ENCODE data around the gene HNF4A. TPM values are rescaled to one million over a fixed set of nuclear protein-coding genes. Genes with fewer than 3 reads are reported as not detected.
"Not testable (repeated sequence)": the region's sequence is repeated elsewhere in the genome, so short reads cannot be mapped to it uniquely, and the experiment has no call there.

The HNF4A gene
- not detected for total RNA-seq

DNA sequence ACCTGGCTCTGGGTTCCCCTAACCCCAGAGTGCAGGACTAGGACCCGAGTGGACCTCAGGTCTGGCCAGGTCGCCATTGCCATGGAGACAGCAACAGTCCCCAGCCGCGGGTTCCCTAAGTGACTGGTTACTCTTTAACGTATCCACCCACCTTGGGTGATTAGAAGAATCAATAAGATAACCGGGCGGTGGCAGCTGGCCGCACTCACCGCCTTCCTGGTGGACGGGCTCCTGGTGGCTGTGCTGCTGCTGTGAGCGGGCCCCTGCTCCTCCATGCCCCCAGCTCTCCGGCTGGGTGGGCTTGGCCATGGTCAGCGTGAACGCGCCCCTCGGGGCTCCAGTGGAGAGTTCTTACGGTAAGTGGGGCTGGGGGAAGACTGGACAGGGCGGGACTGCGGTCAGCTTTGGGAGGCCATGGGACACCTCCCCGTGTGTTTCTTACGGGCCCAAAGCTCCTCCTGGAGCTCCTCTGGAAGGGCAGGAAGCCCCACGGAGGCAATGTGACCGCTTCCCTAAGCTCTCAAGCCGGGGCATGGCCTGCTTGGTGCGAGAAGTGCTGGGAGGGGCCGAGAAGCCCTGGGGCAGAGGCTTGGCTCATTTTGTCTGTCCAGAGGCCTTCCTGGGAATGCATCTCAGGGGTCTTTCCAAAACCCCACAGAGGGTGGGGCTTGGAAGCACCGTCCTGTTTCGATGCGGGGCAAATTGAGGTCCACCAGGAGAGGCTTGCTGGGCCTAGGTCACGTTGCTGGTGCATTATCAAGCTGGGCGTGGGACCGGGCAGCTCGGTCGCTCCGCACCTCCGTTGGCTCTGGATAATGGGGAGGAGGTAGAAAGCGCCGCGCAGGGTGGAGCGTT is at the start of gene HNF4A:
Gene HNF4A (plus strand): TSS at position 202 of the 855 bp plus-strand sequence. CDS start 106 bp downstream, at position 308.
- Mint-ChIP-seq H3K36me3 (no peaks in the 10 kb centered on the region), H3K9me3 (no peaks in the 10 kb centered on the region), H3K27ac (no peak within 1 kb of the TSS)
- ATAC-seq (no peak), DNase-seq (ENCODE audit: low spot score in 2 of 2) (no peak)

DNA sequence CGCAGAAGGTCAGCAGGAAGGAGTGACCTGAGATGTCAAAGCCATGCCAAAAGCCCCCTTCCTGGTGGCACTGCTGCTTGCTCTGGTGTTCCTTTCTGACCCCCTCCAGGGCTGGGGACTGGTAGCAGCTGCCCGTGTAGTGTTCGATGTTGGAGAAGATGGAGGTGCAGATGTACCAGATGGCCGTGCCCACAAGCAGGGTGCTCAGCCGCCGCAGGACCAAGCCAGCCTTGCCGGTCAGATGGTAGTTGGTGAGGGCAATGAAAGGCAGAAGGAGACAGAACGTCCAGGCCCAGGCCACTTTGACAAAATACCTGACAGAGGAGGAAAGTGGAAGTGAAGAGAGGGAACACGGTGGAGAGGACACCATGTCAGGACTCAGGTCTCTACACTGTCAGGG is 48.6 kb upstream of the HNF4A start:
- no peaks in the 10 kb centered on the region for H3K9me3 Mint-ChIP-seq
- no peak for ATAC-seq
- no peak overlapping the region for H3K27ac Mint-ChIP-seq
- H3K36me3 Mint-ChIP-seq = peaks cover 0 to 12% of the 10 kb centered on the region in 2 donors
- no peak for DNase-seq (ENCODE audit: low spot score in 2 of 2)

DNA sequence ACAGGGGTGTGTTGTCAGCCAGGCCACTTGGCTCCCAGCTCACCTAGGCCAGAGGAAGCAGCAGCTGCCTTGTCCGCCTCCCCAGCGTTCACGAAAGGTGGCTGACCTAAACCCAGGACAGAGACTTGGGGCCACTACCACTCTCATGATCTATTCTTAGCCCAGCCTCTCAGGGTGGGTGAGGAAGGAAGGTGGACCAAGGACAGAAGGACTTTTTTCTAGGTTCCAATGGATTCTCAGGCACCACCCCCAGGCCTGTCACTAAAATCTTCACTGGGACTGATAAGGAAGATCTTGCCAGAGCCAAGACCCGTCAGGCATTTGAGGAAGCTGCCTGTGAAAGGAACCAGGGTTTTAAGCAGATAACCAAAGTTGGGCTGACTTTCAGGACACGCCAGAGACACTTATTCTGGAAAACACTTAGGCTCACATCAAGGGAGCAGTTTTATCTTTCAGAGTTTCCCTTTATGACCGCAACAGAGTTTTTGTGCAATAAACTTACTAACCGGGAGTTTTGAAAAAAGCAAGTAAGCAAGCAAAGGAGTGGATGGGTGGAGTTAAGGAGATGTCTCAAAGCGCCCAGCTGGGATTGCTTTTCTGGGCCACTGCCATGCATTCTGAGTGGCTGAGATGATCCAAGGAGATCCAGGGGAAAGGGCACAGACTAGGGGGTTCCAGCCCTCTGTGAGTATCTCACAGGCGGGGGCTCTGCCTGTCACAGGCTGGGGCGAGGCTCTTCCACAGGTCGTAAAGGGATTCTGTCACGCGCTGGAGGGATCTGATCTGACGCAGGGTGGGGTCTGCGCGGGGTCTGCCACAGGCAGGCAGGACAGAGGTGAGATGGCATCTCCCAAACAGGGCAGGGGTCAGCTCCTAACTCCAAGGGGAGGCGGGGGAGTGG is 45.5 kb upstream of the HNF4A start:
- no peak for ATAC-seq
- H3K36me3 Mint-ChIP-seq = peaks cover 0 to 12% of the 10 kb centered on the region in 2 donors
- H3K27ac Mint-ChIP-seq = peak overlapping the region; percentile 92 to 96
- DNase-seq (ENCODE audit: low spot score in 2 of 2) = no peak
- no peaks in the 10 kb centered on the region for H3K9me3 Mint-ChIP-seq

DNA sequence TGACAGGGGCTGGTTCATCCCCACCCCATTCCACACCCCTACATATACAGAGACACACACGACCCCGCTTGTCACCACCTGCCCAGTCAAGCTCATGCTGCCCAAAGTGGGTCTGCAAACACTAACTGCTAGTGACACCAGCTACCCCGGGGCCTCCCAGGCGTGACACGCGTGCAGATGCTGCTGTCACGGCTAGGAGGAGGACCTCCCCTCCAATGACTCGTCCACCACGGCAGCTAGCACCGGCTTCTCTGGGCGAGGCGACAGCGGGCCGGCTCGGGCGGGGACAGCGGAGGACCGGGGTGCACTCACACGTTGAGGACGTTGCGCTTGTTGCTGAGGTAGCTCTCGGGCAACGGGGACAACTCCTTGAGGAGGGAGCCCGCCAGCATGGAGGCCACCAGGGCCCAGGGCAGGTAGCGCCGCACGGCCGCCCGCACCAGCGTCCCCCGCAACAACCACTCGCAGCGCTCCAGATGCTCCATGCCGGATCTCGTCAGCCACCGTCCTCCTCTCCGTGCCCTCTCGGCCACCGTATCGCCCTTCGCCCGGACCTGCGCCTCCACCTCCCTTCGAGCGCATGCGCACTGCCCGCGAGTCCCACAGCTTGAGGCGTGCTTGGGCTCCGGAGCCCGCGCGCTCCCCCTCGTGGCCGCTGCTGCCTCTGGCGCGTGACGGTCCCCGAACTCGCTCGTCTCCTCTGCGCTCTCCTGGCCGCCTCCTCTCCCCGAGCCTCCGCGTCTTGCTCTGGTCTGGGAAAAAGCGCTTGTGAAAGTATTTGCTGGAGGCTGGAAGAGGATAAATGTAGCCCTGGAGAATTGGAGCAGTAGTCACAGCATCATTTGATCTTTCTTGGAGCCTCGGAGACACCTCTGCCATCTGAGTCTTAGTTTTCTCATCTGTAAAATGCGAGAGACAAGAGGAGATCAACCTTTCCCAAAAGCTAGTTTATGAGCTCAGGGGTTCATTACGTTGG is 44.5 kb upstream of the HNF4A start, which contains the start of gene FITM2:
Gene FITM2 (minus strand): TSS at position 539 of the 976 bp plus-strand sequence. CDS start 54 bp downstream, at position 485.
- peaks cover 0 to 12% of the 10 kb centered on the region in 2 donors for H3K36me3 Mint-ChIP-seq
- H3K27ac Mint-ChIP-seq = peak within 1 kb of the TSS; percentile 92 to 96
- DNase-seq (ENCODE audit: low spot score in 2 of 2) = peak; percentile 97 to 99
- H3K9me3 Mint-ChIP-seq = no peaks in the 10 kb centered on the region
- peak; percentile 91 to 94 for ATAC-seq

DNA sequence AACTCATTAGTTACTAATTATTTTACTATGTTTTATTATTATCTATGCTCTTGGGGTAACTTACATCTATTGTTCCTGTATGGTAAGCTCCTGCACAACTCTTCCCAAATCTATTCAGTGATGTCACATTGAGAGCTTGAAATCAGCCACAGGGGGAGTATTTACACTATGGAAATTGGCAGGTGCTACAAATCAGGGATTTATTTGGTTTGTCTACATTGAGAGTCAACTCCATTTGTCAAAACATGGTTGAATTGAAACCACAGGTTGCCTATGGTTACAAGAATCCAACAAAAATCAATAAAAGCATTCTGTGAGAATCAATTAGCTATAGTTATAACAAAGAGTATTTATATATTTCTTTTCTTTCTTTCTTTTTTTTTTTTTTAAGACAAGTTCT is 40.6 kb upstream of the HNF4A start:
- DNase-seq (ENCODE audit: low spot score in 2 of 2) (no peak), ATAC-seq (no peak)
- H3K36me3 Mint-ChIP-seq = peaks cover 0 to 8% of the 10 kb centered on the region in 2 donors
- no peaks in the 10 kb centered on the region for H3K9me3 Mint-ChIP-seq
- no peak overlapping the region for H3K27ac Mint-ChIP-seq

DNA sequence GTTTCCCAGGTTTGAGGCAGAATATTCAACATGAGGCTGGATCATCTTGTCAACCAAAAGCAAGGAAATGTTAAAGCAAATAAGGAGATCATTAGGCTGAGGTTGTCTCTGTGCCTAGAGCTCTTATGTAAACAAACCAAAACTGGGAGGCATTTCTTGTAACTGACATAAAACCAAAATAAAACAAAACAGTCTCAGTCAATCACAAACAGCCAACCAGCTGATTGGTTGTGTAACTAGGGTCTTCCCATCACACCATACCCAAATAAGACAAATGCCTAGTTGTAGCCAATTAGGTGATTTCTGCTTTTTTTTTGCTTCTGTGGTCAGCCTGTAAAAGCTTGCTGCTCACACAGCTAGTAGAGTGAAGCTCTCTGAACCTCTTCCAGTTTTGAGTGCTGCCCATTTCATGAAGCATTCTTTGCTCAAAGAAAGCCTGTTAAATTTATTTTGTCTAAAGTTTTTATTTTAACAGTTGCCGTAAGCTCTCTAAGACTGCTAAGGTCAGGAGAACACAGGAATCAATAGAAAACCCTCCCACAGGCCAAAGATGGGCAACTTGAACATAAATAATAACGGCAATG is 35.6 kb upstream of the HNF4A start:
- DNase-seq (ENCODE audit: low spot score in 2 of 2) (no peak), ATAC-seq (no peak)
- Mint-ChIP-seq H3K27ac (no peak overlapping the region), H3K36me3 (no peaks in the 10 kb centered on the region), H3K9me3 (no peaks in the 10 kb centered on the region)

DNA sequence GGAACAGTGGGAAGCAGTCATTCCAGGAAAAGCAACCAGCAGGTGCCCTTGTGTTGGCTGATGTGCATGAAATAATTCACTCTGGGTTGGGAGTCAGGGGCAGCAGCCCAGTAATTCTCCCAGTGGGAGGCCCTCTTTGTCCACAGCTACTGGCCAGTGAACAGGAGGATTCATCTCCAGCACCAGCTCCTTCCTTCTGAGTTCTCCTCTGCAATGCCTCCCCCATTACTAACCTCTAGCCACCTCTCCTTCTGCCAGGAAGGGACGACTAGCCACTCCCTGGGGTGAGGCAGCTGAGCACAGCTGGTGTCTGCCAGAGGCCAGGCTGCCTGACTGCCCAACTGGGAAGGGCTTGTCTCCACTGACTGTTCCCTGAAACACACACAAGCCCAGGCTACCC is 31.2 kb upstream of the HNF4A start:
- Mint-ChIP-seq H3K36me3 (no peaks in the 10 kb centered on the region), H3K9me3 (no peaks in the 10 kb centered on the region), H3K27ac (no peak overlapping the region)
- ATAC-seq (no peak), DNase-seq (ENCODE audit: low spot score in 2 of 2) (no peak)

DNA sequence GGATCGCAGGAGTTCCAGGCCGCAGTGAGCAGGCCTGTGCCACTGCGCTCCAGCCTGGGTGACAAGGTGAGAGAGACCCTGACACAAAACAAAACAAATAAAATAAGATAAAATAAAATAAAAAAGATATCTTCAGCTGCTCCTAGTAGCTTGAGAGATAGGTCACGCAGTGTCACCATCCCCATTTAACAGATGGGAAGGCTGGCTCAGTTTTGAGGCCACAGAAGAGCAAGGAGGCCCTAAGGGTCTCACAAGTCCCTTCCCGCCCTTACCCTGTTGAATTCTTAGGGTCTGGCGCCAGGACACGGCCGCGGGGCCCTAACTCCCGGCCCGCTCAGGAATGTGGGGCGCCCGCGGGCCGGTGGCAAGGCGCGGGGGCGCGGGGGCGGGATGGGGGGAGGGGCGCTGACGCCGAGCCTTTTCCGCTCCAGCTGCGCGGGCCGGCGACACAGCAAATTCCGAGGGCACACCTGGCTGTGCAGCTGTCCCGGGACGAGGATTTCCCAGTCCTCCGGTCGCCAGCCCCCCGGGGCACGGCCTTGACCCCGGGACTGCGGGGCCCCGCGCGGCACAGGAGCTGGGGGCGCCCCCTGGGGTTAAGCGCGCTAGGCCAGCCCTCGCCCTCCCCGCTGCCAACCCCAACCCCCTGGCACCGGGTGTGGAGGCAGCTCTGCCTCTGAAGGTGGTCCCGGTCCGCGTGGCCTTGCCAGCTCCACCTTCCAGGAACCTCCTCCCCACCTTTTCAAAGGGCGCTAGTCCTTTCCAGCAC is 28.9 kb upstream of the HNF4A start:
- ATAC-seq (peak; percentile 71 to 72), DNase-seq (ENCODE audit: low spot score in 2 of 2) (peak in 1 of 2 donors; percentile 21)
- Mint-ChIP-seq H3K36me3 (no peaks in the 10 kb centered on the region), H3K9me3 (no peaks in the 10 kb centered on the region), H3K27ac (peak overlapping the region in 1 of 2 donors; percentile 51)

DNA sequence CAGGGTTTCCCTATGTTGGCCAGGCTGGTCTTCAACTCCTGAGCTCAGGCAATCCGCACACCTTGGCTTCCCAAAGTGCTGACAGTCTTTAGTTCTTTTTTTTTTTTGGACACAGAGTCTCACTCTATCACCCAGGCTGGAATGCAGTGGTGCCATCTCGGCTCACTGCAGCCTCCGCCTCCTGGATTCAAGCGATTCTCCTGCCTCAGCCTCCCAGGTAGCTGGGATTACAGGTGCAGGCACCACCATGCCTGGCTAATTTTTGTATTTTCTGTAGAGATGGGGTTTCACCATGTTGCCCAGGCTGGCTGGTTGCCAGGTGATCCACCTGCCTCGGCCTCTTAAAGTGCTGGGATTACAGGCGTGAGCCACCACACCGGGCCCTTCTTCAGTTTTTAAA is 27.8 kb upstream of the HNF4A start:
- not testable (repeated sequence) for ATAC-seq; DNase-seq (ENCODE audit: low spot score in 2 of 2); H3K9me3 Mint-ChIP-seq; H3K36me3 Mint-ChIP-seq
- H3K27ac Mint-ChIP-seq = peak overlapping the region in 1 of 2 donors; percentile 80

DNA sequence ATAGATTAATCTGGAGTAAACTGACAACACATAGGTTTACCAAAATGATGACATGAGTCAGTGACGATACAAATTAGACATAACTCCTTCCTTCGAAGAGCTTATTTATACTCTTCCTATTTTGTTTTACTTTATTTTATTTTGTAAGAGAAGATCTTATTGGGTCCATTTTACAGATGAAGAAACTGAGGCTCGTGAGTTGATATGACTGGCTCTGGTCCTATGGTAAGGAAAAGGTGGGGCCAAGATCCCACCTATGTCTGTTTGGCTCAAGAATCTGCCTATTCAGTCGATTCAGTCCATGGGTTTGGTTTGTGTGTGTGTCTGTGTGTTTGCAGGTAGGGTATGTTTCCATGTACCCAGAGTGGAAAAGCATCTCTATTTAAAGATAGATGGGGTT is 27.1 kb upstream of the HNF4A start:
- Mint-ChIP-seq H3K27ac (no peak overlapping the region), H3K9me3 (no peaks in the 10 kb centered on the region), H3K36me3 (no peaks in the 10 kb centered on the region)
- DNase-seq (ENCODE audit: low spot score in 2 of 2) (no peak), ATAC-seq (no peak)

DNA sequence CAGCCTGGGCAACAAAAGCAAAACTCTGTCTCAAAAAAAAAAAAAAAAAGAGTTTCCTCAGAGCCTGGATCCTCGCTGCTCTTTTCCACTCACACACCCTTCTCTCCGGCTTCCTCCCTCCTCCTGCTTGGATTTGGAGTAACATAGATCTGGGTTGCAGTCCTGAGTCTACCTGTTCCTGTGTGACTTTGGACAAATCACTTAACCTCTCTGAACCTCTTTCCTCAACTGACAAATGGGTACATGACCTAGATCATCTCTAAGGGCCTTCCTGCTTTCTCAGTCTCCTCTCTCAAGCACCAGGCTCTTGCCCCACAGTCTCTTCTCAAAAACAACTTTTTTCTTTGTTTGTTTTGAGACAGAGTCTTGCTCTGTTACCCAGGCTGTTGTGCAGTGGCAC is 24.3 kb upstream of the HNF4A start:
- ATAC-seq = no peak
- no peaks in the 10 kb centered on the region for H3K36me3 Mint-ChIP-seq
- no peak for DNase-seq (ENCODE audit: low spot score in 2 of 2)
- no peak overlapping the region for H3K27ac Mint-ChIP-seq
- H3K9me3 Mint-ChIP-seq = no peaks in the 10 kb centered on the region

DNA sequence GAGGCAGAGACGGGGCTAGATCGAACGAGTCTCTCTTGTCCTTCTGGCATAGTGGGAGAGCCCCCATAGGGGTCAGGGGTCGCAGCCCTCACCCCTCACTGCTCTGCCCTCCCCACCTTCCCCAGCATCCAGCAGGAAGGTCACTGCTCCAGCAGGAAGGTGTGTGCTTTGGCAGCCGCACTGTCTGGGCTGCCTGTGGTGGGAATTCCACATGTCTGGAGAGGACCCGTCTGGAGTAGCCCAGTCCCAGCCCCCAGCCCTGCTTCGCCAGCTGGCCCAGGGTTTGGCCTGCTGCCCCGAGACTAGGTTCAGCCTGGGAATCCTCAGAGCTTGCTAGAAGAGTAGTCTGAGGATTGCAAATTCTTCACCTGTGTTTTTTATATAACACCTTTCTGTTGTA is 21.2 kb upstream of the HNF4A start:
- H3K27ac Mint-ChIP-seq = no peak overlapping the region
- no peak for ATAC-seq
- no peaks in the 10 kb centered on the region for H3K36me3 Mint-ChIP-seq
- H3K9me3 Mint-ChIP-seq = no peaks in the 10 kb centered on the region
- no peak for DNase-seq (ENCODE audit: low spot score in 2 of 2)

DNA sequence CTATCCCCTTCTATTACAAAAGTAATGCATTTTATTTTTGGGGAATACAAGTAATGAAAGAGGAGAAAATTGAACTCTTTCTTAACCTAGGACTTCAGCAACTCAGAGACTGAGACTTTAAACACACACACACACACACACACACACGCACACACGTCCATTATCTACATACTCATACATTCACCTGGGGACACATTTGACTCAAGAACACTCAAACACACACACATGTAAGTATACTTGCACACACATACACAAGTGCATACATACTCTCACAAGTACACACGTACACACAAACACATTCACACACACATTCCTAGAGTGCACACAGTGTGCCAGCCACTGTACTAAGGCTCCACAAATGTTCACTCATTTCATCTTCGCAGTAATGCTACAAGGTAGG is 20.8 kb upstream of the HNF4A start:
- no peaks in the 10 kb centered on the region for H3K36me3 Mint-ChIP-seq
- no peak overlapping the region for H3K27ac Mint-ChIP-seq
- no peak for DNase-seq (ENCODE audit: low spot score in 2 of 2)
- no peak for ATAC-seq
- no peaks in the 10 kb centered on the region for H3K9me3 Mint-ChIP-seq

DNA sequence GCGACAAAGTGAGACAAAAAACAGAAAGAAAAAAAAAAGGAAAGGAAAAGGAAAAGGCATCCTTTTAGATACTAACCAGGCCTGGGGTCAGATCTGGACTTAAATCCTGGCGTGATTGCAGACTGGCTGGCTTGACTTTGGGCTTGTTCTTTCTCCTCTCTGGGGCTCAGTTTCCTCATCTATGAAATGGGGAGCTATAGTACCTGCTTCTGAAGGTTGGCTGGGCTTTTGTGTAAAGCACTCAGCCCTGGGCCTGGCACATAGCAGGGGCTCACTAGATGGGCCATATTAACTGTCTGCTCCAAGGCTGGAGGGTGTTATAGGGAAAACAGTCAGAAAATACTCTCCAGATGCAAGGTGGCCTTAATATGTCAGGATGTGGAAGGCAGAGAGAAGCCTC is 19.8 kb upstream of the HNF4A start:
- H3K9me3 Mint-ChIP-seq = no peaks in the 10 kb centered on the region
- no peaks in the 10 kb centered on the region for H3K36me3 Mint-ChIP-seq
- ATAC-seq (no peak), DNase-seq (ENCODE audit: low spot score in 2 of 2) (no peak)
- H3K27ac Mint-ChIP-seq = no peak overlapping the region

DNA sequence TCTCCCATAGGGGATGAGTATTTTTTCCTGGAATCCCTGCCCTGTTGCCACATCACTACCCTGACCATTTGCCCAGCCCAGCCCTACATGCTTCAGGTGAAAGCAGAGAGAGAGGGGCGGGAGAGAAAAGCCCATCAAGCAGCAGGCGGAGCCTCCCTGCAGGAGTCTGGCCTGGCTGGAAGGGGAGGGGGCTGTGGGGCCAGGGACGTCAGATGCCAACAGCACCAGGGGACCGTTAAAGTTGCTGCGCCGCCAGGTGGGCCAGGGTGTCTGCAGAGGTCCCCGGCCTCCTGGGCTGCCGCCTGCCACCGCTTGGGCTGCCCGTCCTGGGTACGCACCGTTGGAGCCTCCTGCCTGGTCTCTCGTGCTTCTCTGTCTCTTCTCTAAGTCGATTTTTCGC is 19.4 kb upstream of the HNF4A start:
- H3K9me3 Mint-ChIP-seq = no peaks in the 10 kb centered on the region
- H3K27ac Mint-ChIP-seq = no peak overlapping the region
- no peak for ATAC-seq
- no peak for DNase-seq (ENCODE audit: low spot score in 2 of 2)
- no peaks in the 10 kb centered on the region for H3K36me3 Mint-ChIP-seq

Measured in activated naive CD4-positive, alpha-beta T cell treated with anti-CD3 and anti-CD28 coated beads, Interleukin-2, amount 50 U/mL, for 72 hours (primary cell).